Activated naive CD4-positive, alpha-beta T cell treated with anti-CD3 and anti-CD28 coated beads for 36 hours (primary cell): ENCODE data around the gene EGLN2. TPM values are rescaled to one million over a fixed set of nuclear protein-coding genes. Genes with fewer than 3 reads are reported as not detected.

Source experiments
- CTCF ChIA-PET: fragments of 350-600 bp; sonication (Branson Sonifier 250); formaldehyde crosslinking; loops from one replicate; lab custom pipeline; 2021; ENCODE audit warnings: antibody characterized with exemption; lab: Charles Lee
- DNase-seq: peaks from one replicate; pipeline ENCODE4 v3.0.0-alpha.2; 2020
- H3K27ac Mint-ChIP-seq: one replicate; pipeline ENCODE4 v1.8.0; 2021; ENCODE audit warnings: mild to moderate bottlenecking, mixed read lengths
- H3K27me3 Mint-ChIP-seq: one replicate; pipeline ENCODE4 v1.8.0; 2021; ENCODE audit warnings: low read depth, mixed read lengths
- H3K36me3 Mint-ChIP-seq: one replicate; pipeline ENCODE4 v1.8.0; 2021; ENCODE audit warnings: low read depth, mixed read lengths
- H3K4me1 Mint-ChIP-seq: one replicate; pipeline ENCODE4 v1.8.0; 2021; ENCODE audit warnings: low read depth, mixed read lengths
- H3K4me3 Mint-ChIP-seq: one replicate; pipeline ENCODE4 v1.8.0; 2021; ENCODE audit warnings: mild to moderate bottlenecking, moderate library complexity, mixed read lengths
- H3K9me3 Mint-ChIP-seq: one replicate; pipeline ENCODE4 v1.8.0; 2021; ENCODE audit warnings: mixed read lengths
- intact Hi-C: fragments of 100-400 bp; cut with micrococcal nuclease; formaldehyde crosslinking; loops from one replicate; pipeline ENCODE4 v1.15.1; 2023
- total RNA-seq, 2 experiments: library from RNA; stranded (reverse); gene quantifications; one replicate each; pipeline ENCODE4 v1.2.3, GENCODE V29; 2021

The EGLN2 gene
- total RNA-seq, 2 experiments from 2014 or later = 80.0 to 83.7 TPM

GRCh38 chr19:40797963-40798682, 868 bp upstream of the EGLN2 start:
- no peaks in the 10 kb centered on the region for H3K27me3 Mint-ChIP-seq
- peaks cover 21% of the 10 kb centered on the region for H3K36me3 Mint-ChIP-seq
- peak overlapping the region; percentile 92 for H3K4me3 Mint-ChIP-seq
- H3K27ac Mint-ChIP-seq = peak overlapping the region; percentile 97
- peaks cover 47% of the 10 kb centered on the region for H3K4me1 Mint-ChIP-seq
- no peaks in the 10 kb centered on the region for H3K9me3 Mint-ChIP-seq
- peak; percentile 80 for DNase-seq
- intact Hi-C loops = loop anchor here (1.0 to 5.0 kb wide), 8 partner anchors 8 to 451 kb away; partner anchors contain the start of genes ACTMAP, C19orf47, COQ8B and NUMBL
- CTCF ChIA-PET = interaction anchor here (0.6 to 1.1 kb wide), 6 partner anchors 9 to 334 kb away, joined by 3 to 5 read pairs (median 3); partner anchors contain the start of genes COQ8B, ITPKC and RAB4B

GRCh38 chr19:40799558-40800338, 757 bp downstream of the EGLN2 start:
- CTCF ChIA-PET = interaction anchor here (0.6 to 1.1 kb wide), 2 partner anchors 20 to 83 kb away, joined by 3 read pairs; partner anchors contain the start of genes COQ8B and ITPKC
- H3K36me3 Mint-ChIP-seq = peaks cover 31% of the 10 kb centered on the region
- peak overlapping the region; percentile 94 for H3K4me3 Mint-ChIP-seq
- intact Hi-C loops = loop anchor here (2.0 to 5.0 kb wide), 3 partner anchors 185 to 452 kb away; partner anchors contain the start of genes C19orf47, PLD3 and SERTAD3
- no peaks in the 10 kb centered on the region for H3K27me3 Mint-ChIP-seq
- H3K27ac Mint-ChIP-seq = peak overlapping the region; percentile 95
- DNase-seq = peak; percentile 44
- H3K9me3 Mint-ChIP-seq = no peaks in the 10 kb centered on the region
- peaks cover 63% of the 10 kb centered on the region for H3K4me1 Mint-ChIP-seq

GRCh38 chr19:40800339-40800996, 1.5 kb downstream of the EGLN2 start:
- no peak for DNase-seq
- Mint-ChIP-seq H3K36me3 (peaks cover 35% of the 10 kb centered on the region), H3K27me3 (no peaks in the 10 kb centered on the region), H3K27ac (peak overlapping the region; percentile 95), H3K4me1 (peaks cover 70% of the 10 kb centered on the region), H3K9me3 (no peaks in the 10 kb centered on the region), H3K4me3 (peak overlapping the region; percentile 94)
- CTCF ChIA-PET = no interaction called here
- intact Hi-C loops = no loop called here

GRCh38 chr19:40800997-40801377, 2.0 kb downstream of the EGLN2 start:
- no peak for DNase-seq
- peak overlapping the region; percentile 93 for H3K27ac Mint-ChIP-seq
- H3K36me3 Mint-ChIP-seq = peaks cover 35% of the 10 kb centered on the region

GRCh38 chr19:40801426-40802299, 2.7 kb downstream of the EGLN2 start:
- CTCF ChIA-PET = interaction anchor here (0.8 to 1.6 kb wide), 2 partner anchors 24 to 28 kb away, joined by 3 read pairs; no protein-coding TSS in a partner anchor
- Mint-ChIP-seq H3K27me3 (no peaks in the 10 kb centered on the region), H3K4me3 (peak overlapping the region; percentile 68), H3K36me3 (peaks cover 36% of the 10 kb centered on the region), H3K27ac (peak overlapping the region; percentile 93), H3K9me3 (no peaks in the 10 kb centered on the region), H3K4me1 (peaks cover 82% of the 10 kb centered on the region)
- intact Hi-C loops = no loop called here
- DNase-seq = no peak

More at GRCh38 chr19:40800997-40801377, 2.0 kb downstream of the EGLN2 start:
- CTCF ChIA-PET = no interaction called here
- intact Hi-C loops = no loop called here
- Mint-ChIP-seq H3K9me3 (no peaks in the 10 kb centered on the region), H3K4me3 (peak overlapping the region; percentile 94), H3K27me3 (no peaks in the 10 kb centered on the region), H3K4me1 (peaks cover 75% of the 10 kb centered on the region)

- DNase-seq = no peak
- peak overlapping the region; percentile 93 for H3K27ac Mint-ChIP-seq
- H3K9me3 Mint-ChIP-seq = no peaks in the 10 kb centered on the region
- H3K4me3 Mint-ChIP-seq = peak overlapping the region; percentile 68
- no peaks in the 10 kb centered on the region for H3K27me3 Mint-ChIP-seq
- CTCF ChIA-PET = interaction anchor here (0.8 to 1.6 kb wide), 3 partner anchors 9 to 29 kb away, joined by 3 read pairs; no protein-coding TSS in a partner anchor
- intact Hi-C loops = no loop called here
- peaks cover 39% of the 10 kb centered on the region for H3K36me3 Mint-ChIP-seq
- H3K4me1 Mint-ChIP-seq = peaks cover 86% of the 10 kb centered on the region
Observed at GRCh38 chr19:40802300-40803169, 3.5 kb downstream of the EGLN2 start.

GRCh38 chr19:40803170-40803856, 4.3 kb downstream of the EGLN2 start:
- DNase-seq = no peak
- H3K27me3 Mint-ChIP-seq = no peaks in the 10 kb centered on the region
- H3K27ac Mint-ChIP-seq = peak overlapping the region; percentile 93
- CTCF ChIA-PET = interaction anchor here (0.9 to 1.6 kb wide), 3 partner anchors 8 to 26 kb away, joined by 3 read pairs; no protein-coding TSS in a partner anchor
- intact Hi-C loops = no loop called here
- H3K4me3 Mint-ChIP-seq = peak overlapping the region; percentile 68
- H3K36me3 Mint-ChIP-seq = peaks cover 44% of the 10 kb centered on the region
- peaks cover 84% of the 10 kb centered on the region for H3K4me1 Mint-ChIP-seq
- H3K9me3 Mint-ChIP-seq = no peaks in the 10 kb centered on the region

- CTCF ChIA-PET = interaction anchor here (0.7 to 4.7 kb wide), 4 partner anchors 8 to 142 kb away, joined by 3 to 34 read pairs (median 16); no protein-coding TSS in a partner anchor
- Mint-ChIP-seq H3K27me3 (no peaks in the 10 kb centered on the region), H3K36me3 (peaks cover 43% of the 10 kb centered on the region), H3K27ac (peak overlapping the region; percentile 93), H3K9me3 (no peaks in the 10 kb centered on the region), H3K4me1 (peaks cover 83% of the 10 kb centered on the region), H3K4me3 (peak overlapping the region; percentile 68)
- peak; percentile 88 for DNase-seq
- intact Hi-C loops = loop anchor here (1.0 to 2.0 kb wide), 2 partner anchors 15 to 27 kb away; no protein-coding TSS in a partner anchor
Observed at GRCh38 chr19:40803857-40804782, 5.1 kb downstream of the EGLN2 start.

- H3K36me3 Mint-ChIP-seq = peaks cover 42% of the 10 kb centered on the region
- H3K4me3 Mint-ChIP-seq = peak overlapping the region; percentile 68
- intact Hi-C loops = loop anchor here (1.0 to 2.0 kb wide), 2 partner anchors 14 to 28 kb away; no protein-coding TSS in a partner anchor
- peak; percentile 43 for DNase-seq
- no peaks in the 10 kb centered on the region for H3K27me3 Mint-ChIP-seq
- H3K9me3 Mint-ChIP-seq = no peaks in the 10 kb centered on the region
- peaks cover 84% of the 10 kb centered on the region for H3K4me1 Mint-ChIP-seq
- CTCF ChIA-PET = interaction anchor here (0.6 to 4.7 kb wide), 8 partner anchors 15 to 1365 kb away, joined by 3 to 34 read pairs (median 11); partner anchors contain the start of gene RAB4B
- peak overlapping the region; percentile 93 for H3K27ac Mint-ChIP-seq
Observed at GRCh38 chr19:40804783-40805242, 5.8 kb downstream of the EGLN2 start.
